T-cell (primary cell): Measurements from ENCODE around the gene XXYLT1. TPM values are rescaled to one million over a fixed set of nuclear protein-coding genes. Genes with fewer than 3 reads are reported as not detected.

Source experiments
- ATAC-seq, 4 experiments: fragments of 200-7000 bp in 3 of 4; fragments of 150-1000 bp in 1 of 4; cut with Tn5 transposase; replicated peaks in 1 of 4; 1 replicate in 3 of 4; 2 replicates in 1 of 4; pipeline ENCODE4 v1.10.0; 2021; ENCODE audit warnings: moderate library complexity in 3 of 4, mild to moderate bottlenecking in 2 of 4, moderate number of reproducible peaks in 1 of 4
- CTCF ChIA-PET, 2 donors: fragments of 300-600 bp; sonication (Branson Sonifier 250); formaldehyde crosslinking; loops; one replicate each; lab custom pipeline; 2022; ENCODE audit warnings: antibody characterized with exemption in 2 of 2; lab: Charles Lee
- POLR2A ChIA-PET, 2 donors: fragments of 300-600 bp; sonication (Branson Sonifier 250); formaldehyde crosslinking; loops; one replicate each; lab custom pipeline; 2022; ENCODE audit warnings: antibody characterized with exemption in 2 of 2; lab: Charles Lee
- DNase-seq, 35 experiments: peaks; one replicate each; pipeline versions ENCODE4 v3.0.0 to v3.0.0-alpha.2; 2013 to 2023
- H3K27ac ChIP-seq: one replicate; pipeline ENCODE4 v1.5.1; 2013; ENCODE audit warnings: low read length
- H3K27me3 ChIP-seq, 2 experiments: replicated peaks in 1 of 2; 1 replicate in 1 of 2; 2 replicates in 1 of 2; pipeline versions ENCODE4 v1.6.1 to v1.7.0; 2013; ENCODE audit warnings: low read length in 1 of 2, mixed read lengths in 1 of 2; ENCODE audit not compliant: control insufficient read depth in 2 of 2, insufficient read depth in 2 of 2; ENCODE audit errors: extremely low read depth in 1 of 2
- H3K36me3 ChIP-seq, 2 donors: 1 replicate in 1 of 2; 2 replicates in 1 of 2; pipeline versions ENCODE4 v1.6.1 to v1.7.0; 2013; ENCODE audit warnings: low read length in 1 of 2; ENCODE audit not compliant: control insufficient read depth in 2 of 2, insufficient read depth in 1 of 2; ENCODE audit errors: extremely low read depth in 1 of 2
- H3K4me1 ChIP-seq, 2 experiments: 1 replicate in 1 of 2; 2 replicates in 1 of 2; pipeline versions ENCODE4 v1.6.1 to v1.7.0; 2013; ENCODE audit warnings: low read length in 2 of 2, mixed read lengths in 1 of 2; ENCODE audit not compliant: insufficient read depth in 2 of 2, control insufficient read depth in 1 of 2; ENCODE audit errors: extremely low read depth in 1 of 2
- H3K4me3 ChIP-seq, 2 donors: 1 replicate in 1 of 2; 2 replicates in 1 of 2; pipeline versions ENCODE4 v1.5.1 to v1.7.0; 2013; ENCODE audit warnings: mild to moderate bottlenecking in 2 of 2, low read length in 1 of 2, moderate library complexity in 1 of 2; ENCODE audit not compliant: control insufficient read depth in 1 of 2; ENCODE audit errors: extremely low read depth in 1 of 2
- H3K9me3 ChIP-seq: 2 replicates; pipeline ENCODE4 v1.7.0; 2013
- H3K27ac Mint-ChIP-seq, 2 donors: one replicate each; pipeline ENCODE4 v1.8.0; 2020 to 2021; ENCODE audit warnings: mild to moderate bottlenecking in 2 of 2, mixed read lengths in 2 of 2
- H3K27me3 Mint-ChIP-seq, 2 donors: one replicate each; pipeline ENCODE4 v1.8.0; 2021 to 2022; ENCODE audit warnings: mixed read lengths in 2 of 2
- H3K36me3 Mint-ChIP-seq: one replicate; pipeline ENCODE4 v1.8.0; 2021; ENCODE audit warnings: mixed read lengths
- H3K4me1 Mint-ChIP-seq, 3 donors: one replicate each; pipeline ENCODE4 v1.8.0; 2020 to 2022; ENCODE audit warnings: mixed read lengths in 3 of 3, mild to moderate bottlenecking in 1 of 3
- H3K4me3 Mint-ChIP-seq, 3 donors: one replicate each; pipeline ENCODE4 v1.8.0; 2020 to 2022; ENCODE audit warnings: mild to moderate bottlenecking in 3 of 3, mixed read lengths in 3 of 3, moderate library complexity in 3 of 3
- H3K9me3 Mint-ChIP-seq, 3 donors: one replicate each; pipeline ENCODE4 v1.8.0; 2020 to 2022; ENCODE audit warnings: mixed read lengths in 3 of 3
- WGBS: methylation state at CpG from one replicate; pipeline ENCODE4 v1.1.5; 2013; ENCODE audit warnings: missing lambda C conversion rate; ENCODE audit not compliant: insufficient coverage; 5-methylcytosine and 5-hydroxymethylcytosine counted together
- total RNA-seq, 35 experiments: library from RNA in 6 of 35; stranded (reverse) in 6 of 35; fragments of 120-200 nt in 1 of 35; gene quantifications; one replicate each; pipeline versions ENCODE4 v1.2.1 to v1.2.4 and lab custom pipeline; 2013 to 2026

Gene XXYLT1
- total RNA-seq, 5 donors from 2014 or later (not counting 1 experiment from before 2014, with no cell fraction given): 4.6 to 9.1 (median 5.7) TPM

- Histone ChIP-seq H3K27me3 (no peaks in the 10 kb centered on the region), H3K9me3 (no peaks in the 10 kb centered on the region), H3K27ac (no peak overlapping the region), H3K36me3 (no peaks in the 10 kb centered on the region), H3K4me1 (peaks cover 13 to 29% of the 10 kb centered on the region in 2 experiments), H3K4me3 (no peak overlapping the region)
- Mint-ChIP-seq H3K27ac (peak overlapping the region in 1 of 2 donors; percentile 68), H3K36me3 (peaks cover 9% of the 10 kb centered on the region), H3K27me3 (no peaks in the 10 kb centered on the region), H3K4me1 (peaks cover 47 to 54% (median 53%) of the 10 kb centered on the region in 3 donors), H3K4me3 (peak overlapping the region in 1 of 3 donors; percentile 43), H3K9me3 (no peaks in the 10 kb centered on the region)
- 100% methylated on average over 1 of the region's 7 CpGs for WGBS
- POLR2A ChIA-PET: no interaction called here
- CTCF ChIA-PET: no interaction called here
- DNase-seq: no peak
- no peak for ATAC-seq
Observed at GRCh38 chr3:195181741-195182469, 89.1 kb downstream of the XXYLT1 start.

GRCh38 chr3:195181113-195181498, 89.9 kb downstream of the XXYLT1 start:
- no peaks in the 10 kb centered on the region for H3K9me3 ChIP-seq
- Mint-ChIP-seq H3K27me3 (no peaks in the 10 kb centered on the region), H3K27ac (no peak overlapping the region), H3K4me1 (peaks cover 39 to 47% (median 47%) of the 10 kb centered on the region in 3 donors), H3K9me3 (no peaks in the 10 kb centered on the region), H3K36me3 (peaks cover 9% of the 10 kb centered on the region), H3K4me3 (no peak overlapping the region)
- ATAC-seq: no peak
- H3K27ac ChIP-seq: no peak overlapping the region
- ChIA-PET CTCF (no interaction called here), POLR2A (no interaction called here)
- H3K4me1 ChIP-seq: peaks cover 12 to 22% of the 10 kb centered on the region in 2 experiments
- 85% methylated on average over 2 of the region's 9 CpGs for WGBS
- H3K4me3 ChIP-seq: no peak overlapping the region
- DNase-seq: no peak
- no peaks in the 10 kb centered on the region for H3K36me3 ChIP-seq
- H3K27me3 ChIP-seq: no peaks in the 10 kb centered on the region

- H3K4me1 Mint-ChIP-seq: peaks cover 34 to 42% (median 42%) of the 10 kb centered on the region in 3 donors
- ChIA-PET CTCF (no interaction called here), POLR2A (no interaction called here)
- H3K27me3 Mint-ChIP-seq: no peaks in the 10 kb centered on the region
- no peaks in the 10 kb centered on the region for H3K36me3 ChIP-seq
- no peak overlapping the region for H3K4me3 ChIP-seq
- ATAC-seq (no peak), DNase-seq (no peak)
- H3K9me3 ChIP-seq: no peaks in the 10 kb centered on the region
- H3K27me3 ChIP-seq: no peaks in the 10 kb centered on the region
- 89% methylated on average over 8 of the region's 17 CpGs for WGBS
- no peaks in the 10 kb centered on the region for H3K9me3 Mint-ChIP-seq
- H3K4me3 Mint-ChIP-seq: no peak overlapping the region
- H3K27ac Mint-ChIP-seq: no peak overlapping the region
- H3K27ac ChIP-seq: no peak overlapping the region
- H3K4me1 ChIP-seq: peaks cover 12 to 17% of the 10 kb centered on the region in 2 experiments
- peaks cover 10% of the 10 kb centered on the region for H3K36me3 Mint-ChIP-seq
Observed at GRCh38 chr3:195180490-195181112, 90.4 kb downstream of the XXYLT1 start.

- H3K27ac ChIP-seq: no peak overlapping the region
- DNase-seq: no peak
Observed at GRCh38 chr3:195179776-195180489, 91.0 kb downstream of the XXYLT1 start.

GRCh38 chr3:195178124-195178910, 92.6 kb downstream of the XXYLT1 start:
- Mint-ChIP-seq H3K27me3 (no peaks in the 10 kb centered on the region), H3K4me3 (peak overlapping the region in 1 of 3 donors; percentile 22), H3K36me3 (peaks cover 21% of the 10 kb centered on the region), H3K27ac (no peak overlapping the region), H3K4me1 (peaks cover 22 to 25% (median 25%) of the 10 kb centered on the region in 3 donors), H3K9me3 (no peaks in the 10 kb centered on the region)
- Histone ChIP-seq H3K27me3 (no peaks in the 10 kb centered on the region), H3K27ac (no peak overlapping the region), H3K9me3 (no peaks in the 10 kb centered on the region), H3K4me3 (no peak overlapping the region), H3K36me3 (no peaks in the 10 kb centered on the region), H3K4me1 (peaks cover 12 to 13% of the 10 kb centered on the region in 2 experiments)
- ATAC-seq (no peak), DNase-seq (no peak)
- WGBS: 82% methylated on average over 17 of the region's 17 CpGs
- ChIA-PET CTCF (no interaction called here), POLR2A (interaction anchor here in 1 of 2 donors (0.7 kb wide), 1 partner anchor 305 kb away, joined by 4 read pairs; no protein-coding TSS in a partner anchor)

More at GRCh38 chr3:195179776-195180489, 91.0 kb downstream of the XXYLT1 start:
- no peaks in the 10 kb centered on the region for H3K9me3 Mint-ChIP-seq
- no peak for ATAC-seq
- Histone ChIP-seq H3K9me3 (no peaks in the 10 kb centered on the region), H3K4me1 (peaks cover 12 to 14% of the 10 kb centered on the region in 2 experiments), H3K27me3 (no peaks in the 10 kb centered on the region), H3K4me3 (no peak overlapping the region), H3K36me3 (no peaks in the 10 kb centered on the region)
- H3K4me1 Mint-ChIP-seq: peaks cover 31 to 38% (median 37%) of the 10 kb centered on the region in 3 donors
- H3K4me3 Mint-ChIP-seq: no peak overlapping the region
- H3K27ac Mint-ChIP-seq: no peak overlapping the region
- ChIA-PET CTCF (no interaction called here), POLR2A (no interaction called here)
- H3K36me3 Mint-ChIP-seq: peaks cover 17% of the 10 kb centered on the region
- no peaks in the 10 kb centered on the region for H3K27me3 Mint-ChIP-seq
- WGBS: 84% methylated on average over 20 of the region's 24 CpGs
